HEK293 (cell line): ENCODE results near the gene RRP1.

Source experiments
- BCL11A ChIP-seq: fragments of 450-650 bp; formaldehyde crosslinking; IDR thresholded peaks from 2 replicates; pipeline ENCODE4 v1.5.1; 2016; ENCODE audit warnings: low read depth, missing biosample characterization, missing genetic modification characterization
- GLIS1 ChIP-seq: fragments of 450-650 bp; formaldehyde crosslinking; IDR thresholded peaks from 2 replicates; pipeline ENCODE4 v1.5.1; 2016; ENCODE audit warnings: missing biosample characterization, missing genetic modification characterization
- HOXC10 ChIP-seq: sonication (generic); formaldehyde crosslinking; IDR thresholded peaks from 2 replicates; pipeline ENCODE4 v1.8.1; 2023; ENCODE audit warnings: mild to moderate bottlenecking, missing genetic modification reagents
- KLF10 ChIP-seq: fragments of 450-650 bp; IDR thresholded peaks from 2 replicates; pipeline ENCODE4 v1.5.1; 2018; ENCODE audit warnings: missing biosample characterization, mild to moderate bottlenecking, missing genetic modification characterization
- KLF17 ChIP-seq: fragments of 450-650 bp; formaldehyde crosslinking; IDR thresholded peaks from 2 replicates; pipeline ENCODE4 v1.5.1; 2016; ENCODE audit warnings: missing biosample characterization, missing genetic modification characterization
- OVOL3 ChIP-seq: fragments of 450-650 bp; formaldehyde crosslinking; IDR thresholded peaks from 2 replicates; pipeline ENCODE4 v1.5.1; 2016; ENCODE audit warnings: missing biosample characterization, missing genetic modification characterization
- YY1 ChIP-seq: fragments of 450-650 bp; formaldehyde crosslinking; IDR thresholded peaks from 2 replicates; pipeline ENCODE4 v1.5.1; 2018; ENCODE audit warnings: missing biosample characterization, missing genetic modification characterization
- YY2 ChIP-seq: fragments of 450-650 bp; formaldehyde crosslinking; IDR thresholded peaks from 2 replicates; pipeline ENCODE4 v1.5.1; 2016; ENCODE audit warnings: missing biosample characterization, missing genetic modification characterization
- ZBTB48 ChIP-seq: fragments of 450-650 bp; formaldehyde crosslinking; IDR thresholded peaks from 2 replicates; pipeline ENCODE4 v1.5.1; 2016; ENCODE audit warnings: missing biosample characterization, missing genetic modification characterization
- ZBTB7A ChIP-seq: fragments of 450-650 bp; formaldehyde crosslinking; IDR thresholded peaks from 2 replicates; pipeline ENCODE4 v1.5.1; 2016; ENCODE audit warnings: low read depth, missing biosample characterization, missing genetic modification characterization
- ZEB2 ChIP-seq: fragments of 450-650 bp; formaldehyde crosslinking; IDR thresholded peaks from 2 replicates; pipeline ENCODE4 v1.5.1; 2016; ENCODE audit warnings: missing biosample characterization, missing genetic modification characterization
- ZFHX2 ChIP-seq: fragments of 450-650 bp; formaldehyde crosslinking; conservative IDR thresholded peaks from 2 replicates; pipeline ENCODE4 v1.5.1; 2016; ENCODE audit warnings: missing biosample characterization, missing genetic modification characterization
- ZNF10 ChIP-seq: fragments of 450-650 bp; formaldehyde crosslinking; IDR thresholded peaks from 2 replicates; pipeline ENCODE4 v1.5.1; 2017; ENCODE audit warnings: missing biosample characterization, missing genetic modification characterization
- ZNF157 ChIP-seq: fragments of 450-650 bp; formaldehyde crosslinking; IDR thresholded peaks from 2 replicates; pipeline ENCODE4 v1.5.1; 2016; ENCODE audit warnings: missing biosample characterization, missing genetic modification characterization
- ZNF274 ChIP-seq, 2 experiments: fragments of 200-500 bp in 1 of 2; fragments of 450-650 bp in 1 of 2; sonication (Bioruptor generic) in 1 of 2; formaldehyde crosslinking in 1 of 2; IDR thresholded peaks; 2 replicates each; pipeline versions ENCODE4 v1.5.1 to v1.6.1; 2014 to 2016; ENCODE audit warnings: borderline replicate concordance in 1 of 2, inconsistent platforms in 1 of 2, low read length in 1 of 2, missing biosample characterization in 1 of 2, missing genetic modification characterization in 1 of 2
- ZNF391 ChIP-seq: fragments of 450-650 bp; formaldehyde crosslinking; IDR thresholded peaks from 2 replicates; pipeline ENCODE4 v1.5.1; 2016; ENCODE audit warnings: low read depth, missing biosample characterization, missing genetic modification characterization, borderline replicate concordance
- ZNF433 ChIP-seq: fragments of 450-650 bp; formaldehyde crosslinking; IDR thresholded peaks from 2 replicates; pipeline ENCODE4 v1.5.1; 2016; ENCODE audit warnings: missing biosample characterization, missing genetic modification characterization, low read depth
- ZNF514 ChIP-seq: fragments of 450-650 bp; formaldehyde crosslinking; IDR thresholded peaks from 2 replicates; pipeline ENCODE4 v1.5.1; 2016; ENCODE audit warnings: missing biosample characterization, missing genetic modification characterization
- ZNF529 ChIP-seq: fragments of 450-650 bp; formaldehyde crosslinking; IDR thresholded peaks from 2 replicates; pipeline ENCODE4 v1.5.1; 2017; ENCODE audit warnings: missing genetic modification characterization, missing biosample characterization; ENCODE audit not compliant: insufficient replicate concordance
- ZNF548 ChIP-seq: fragments of 450-650 bp; formaldehyde crosslinking; IDR thresholded peaks from 2 replicates; pipeline ENCODE4 v1.5.1; 2016; ENCODE audit warnings: missing biosample characterization, missing genetic modification characterization
- ZNF560 ChIP-seq: fragments of 450-650 bp; formaldehyde crosslinking; IDR thresholded peaks from 2 replicates; pipeline ENCODE4 v1.5.1; 2017; ENCODE audit warnings: missing biosample characterization, missing genetic modification characterization, borderline replicate concordance
- ZNF585B ChIP-seq: fragments of 450-650 bp; formaldehyde crosslinking; IDR thresholded peaks from 2 replicates; pipeline ENCODE4 v1.5.1; 2016; ENCODE audit warnings: missing biosample characterization, missing genetic modification characterization
- ZNF645 ChIP-seq: fragments of 450-650 bp; formaldehyde crosslinking; IDR thresholded peaks from 2 replicates; pipeline ENCODE4; 2016; ENCODE audit warnings: missing biosample characterization, missing genetic modification characterization
- ZNF670 ChIP-seq: fragments of 450-650 bp; formaldehyde crosslinking; IDR thresholded peaks from 2 replicates; pipeline ENCODE4 v1.5.1; 2016; ENCODE audit warnings: missing biosample characterization, missing genetic modification characterization, low read depth
- ZNF747 ChIP-seq: fragments of 450-650 bp; formaldehyde crosslinking; IDR thresholded peaks from 2 replicates; pipeline ENCODE4 v1.5.1; 2016; ENCODE audit warnings: missing biosample characterization, missing genetic modification characterization
- TF ChIP-seq, protein P1 (sequence below): fragments of 450-650 bp; formaldehyde crosslinking; IDR thresholded peaks from 2 replicates; pipeline ENCODE4 v1.5.1; 2016; ENCODE audit warnings: missing biosample characterization, missing genetic modification characterization
- TF ChIP-seq, protein P2 (sequence below): fragments of 450-650 bp; formaldehyde crosslinking; IDR thresholded peaks from 2 replicates; pipeline ENCODE4 v1.5.1; 2017; ENCODE audit warnings: missing biosample characterization, missing genetic modification characterization
- TF ChIP-seq, protein P3 (sequence below): fragments of 450-650 bp; formaldehyde crosslinking; IDR thresholded peaks from 2 replicates; pipeline ENCODE4 v1.5.1; 2017; ENCODE audit warnings: missing biosample characterization, missing genetic modification characterization
- TF ChIP-seq, protein P4 (sequence below): fragments of 450-650 bp; formaldehyde crosslinking; optimal IDR thresholded peaks from 2 replicates; pipeline ENCODE3; 2016; ENCODE audit warnings: missing biosample characterization, mild to moderate bottlenecking, missing genetic modification characterization
- TF ChIP-seq, protein P5 (sequence below): fragments of 450-650 bp; formaldehyde crosslinking; IDR thresholded peaks from 2 replicates; pipeline ENCODE4 v1.5.1; 2016; ENCODE audit warnings: missing biosample characterization, missing genetic modification characterization

RRP1 gene

DNA sequence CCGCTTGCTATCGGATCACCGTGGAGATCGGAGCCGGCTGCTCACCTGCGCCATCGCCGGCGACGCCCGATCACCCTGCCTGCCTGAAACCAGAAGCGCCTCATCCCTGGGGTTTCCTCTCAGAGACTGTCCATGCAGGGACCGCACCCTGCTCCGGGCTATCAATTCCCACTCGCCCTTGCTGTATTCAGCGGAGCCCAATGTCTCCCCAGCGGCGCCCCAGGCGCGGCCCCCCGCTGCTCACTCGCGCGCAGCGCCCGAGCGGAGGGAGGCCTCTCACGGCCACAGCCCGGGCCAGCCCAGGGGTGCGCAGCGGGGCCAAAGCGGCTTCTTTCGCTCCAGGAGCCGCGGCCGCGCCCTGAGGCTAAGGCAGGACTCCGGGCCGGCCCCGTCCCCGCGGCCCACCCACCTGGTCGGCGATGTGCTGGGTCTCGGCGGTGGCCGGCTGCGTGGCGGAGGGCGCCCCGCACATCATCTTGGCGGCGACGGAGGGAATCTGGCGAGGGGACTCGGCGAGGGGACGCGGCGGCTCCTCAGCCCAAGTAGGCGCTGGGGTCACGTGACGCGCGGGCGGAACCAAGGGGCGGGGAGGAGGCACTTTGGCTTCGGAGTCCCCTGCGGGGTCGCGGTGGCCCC lies 13.5 kb upstream of the RRP1 start, which contains the start of gene CSTB (continued):
- TF ChIP-seq ZFHX2 (tag by site-specific recombination), result peak; percentile 70
- peak; percentile 97 for TF ChIP-seq ZNF10 (tag by site-specific recombination)
- no peak for TF ChIP-seq ZNF670
- peak; percentile 46 for TF ChIP-seq ZBTB48
- 0 out of 2 replicates have a peak, but pooled peaks have one; percentile 26 for TF ChIP-seq KLF17
- TF ChIP-seq ZNF585B (tag by site-specific recombination), result no peak
- no peak for TF ChIP-seq ZNF157 (tag by site-specific recombination)
- no peak; the same call in 1 of the 2 replicates for TF ChIP-seq ZBTB7A (tag by site-specific recombination)
- TF ChIP-seq, protein P1, sequence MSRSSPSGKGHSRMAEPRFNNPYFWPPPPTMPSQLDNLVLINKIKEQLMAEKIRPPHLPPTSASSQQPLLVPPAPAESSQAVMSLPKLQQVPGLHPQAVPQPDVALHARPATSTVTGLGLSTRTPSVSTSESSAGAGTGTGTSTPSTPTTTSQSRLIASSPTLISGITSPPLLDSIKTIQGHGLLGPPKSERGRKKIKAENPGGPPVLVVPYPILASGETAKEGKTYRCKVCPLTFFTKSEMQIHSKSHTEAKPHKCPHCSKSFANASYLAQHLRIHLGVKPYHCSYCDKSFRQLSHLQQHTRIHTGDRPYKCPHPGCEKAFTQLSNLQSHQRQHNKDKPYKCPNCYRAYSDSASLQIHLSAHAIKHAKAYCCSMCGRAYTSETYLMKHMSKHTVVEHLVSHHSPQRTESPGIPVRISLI, result no peak
- TF ChIP-seq ZNF274 (IDR thresholded peaks at IDR 0.05; ENCODE audit: low read length), result no peak
- TF ChIP-seq ZNF274 (tag by site-specific recombination; IDR thresholded peaks at IDR 0.05; ENCODE audit: borderline replicate concordance), result no peak
- TF ChIP-seq ZNF529 (tag by site-specific recombination), result no peak
- no peak for TF ChIP-seq ZNF645
- TF ChIP-seq HOXC10 (CRISPR knock-in tag), result no peak
- TF ChIP-seq ZNF433 (tag by site-specific recombination), result no peak
- 0 out of 2 replicates have a peak, but pooled peaks have one; percentile 37 for TF ChIP-seq YY1
- TF ChIP-seq ZNF747 (tag by site-specific recombination), result no peak
- no peak for TF ChIP-seq BCL11A (tag by site-specific recombination)
- no peak for TF ChIP-seq YY2 (tag by site-specific recombination)
- no peak for TF ChIP-seq ZNF391 (tag by site-specific recombination)
- peak; percentile 98 for TF ChIP-seq GLIS1 (tag by site-specific recombination)
- TF ChIP-seq, protein P2, sequence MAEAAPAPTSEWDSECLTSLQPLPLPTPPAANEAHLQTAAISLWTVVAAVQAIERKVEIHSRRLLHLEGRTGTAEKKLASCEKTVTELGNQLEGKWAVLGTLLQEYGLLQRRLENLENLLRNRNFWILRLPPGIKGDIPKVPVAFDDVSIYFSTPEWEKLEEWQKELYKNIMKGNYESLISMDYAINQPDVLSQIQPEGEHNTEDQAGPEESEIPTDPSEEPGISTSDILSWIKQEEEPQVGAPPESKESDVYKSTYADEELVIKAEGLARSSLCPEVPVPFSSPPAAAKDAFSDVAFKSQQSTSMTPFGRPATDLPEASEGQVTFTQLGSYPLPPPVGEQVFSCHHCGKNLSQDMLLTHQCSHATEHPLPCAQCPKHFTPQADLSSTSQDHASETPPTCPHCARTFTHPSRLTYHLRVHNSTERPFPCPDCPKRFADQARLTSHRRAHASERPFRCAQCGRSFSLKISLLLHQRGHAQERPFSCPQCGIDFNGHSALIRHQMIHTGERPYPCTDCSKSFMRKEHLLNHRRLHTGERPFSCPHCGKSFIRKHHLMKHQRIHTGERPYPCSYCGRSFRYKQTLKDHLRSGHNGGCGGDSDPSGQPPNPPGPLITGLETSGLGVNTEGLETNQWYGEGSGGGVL (tag by site-specific recombination), result peak; percentile 14; the same call in 1 of the 2 replicates
- TF ChIP-seq ZNF514 (tag by site-specific recombination), result no peak
- no peak for TF ChIP-seq ZNF560 (tag by site-specific recombination)
- TF ChIP-seq, protein P3, sequence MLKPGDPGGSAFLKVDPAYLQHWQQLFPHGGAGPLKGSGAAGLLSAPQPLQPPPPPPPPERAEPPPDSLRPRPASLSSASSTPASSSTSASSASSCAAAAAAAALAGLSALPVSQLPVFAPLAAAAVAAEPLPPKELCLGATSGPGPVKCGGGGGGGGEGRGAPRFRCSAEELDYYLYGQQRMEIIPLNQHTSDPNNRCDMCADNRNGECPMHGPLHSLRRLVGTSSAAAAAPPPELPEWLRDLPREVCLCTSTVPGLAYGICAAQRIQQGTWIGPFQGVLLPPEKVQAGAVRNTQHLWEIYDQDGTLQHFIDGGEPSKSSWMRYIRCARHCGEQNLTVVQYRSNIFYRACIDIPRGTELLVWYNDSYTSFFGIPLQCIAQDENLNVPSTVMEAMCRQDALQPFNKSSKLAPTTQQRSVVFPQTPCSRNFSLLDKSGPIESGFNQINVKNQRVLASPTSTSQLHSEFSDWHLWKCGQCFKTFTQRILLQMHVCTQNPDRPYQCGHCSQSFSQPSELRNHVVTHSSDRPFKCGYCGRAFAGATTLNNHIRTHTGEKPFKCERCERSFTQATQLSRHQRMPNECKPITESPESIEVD, result no peak
- peak; percentile 66 for TF ChIP-seq KLF10 (tag by site-specific recombination)
- TF ChIP-seq, protein P4, sequence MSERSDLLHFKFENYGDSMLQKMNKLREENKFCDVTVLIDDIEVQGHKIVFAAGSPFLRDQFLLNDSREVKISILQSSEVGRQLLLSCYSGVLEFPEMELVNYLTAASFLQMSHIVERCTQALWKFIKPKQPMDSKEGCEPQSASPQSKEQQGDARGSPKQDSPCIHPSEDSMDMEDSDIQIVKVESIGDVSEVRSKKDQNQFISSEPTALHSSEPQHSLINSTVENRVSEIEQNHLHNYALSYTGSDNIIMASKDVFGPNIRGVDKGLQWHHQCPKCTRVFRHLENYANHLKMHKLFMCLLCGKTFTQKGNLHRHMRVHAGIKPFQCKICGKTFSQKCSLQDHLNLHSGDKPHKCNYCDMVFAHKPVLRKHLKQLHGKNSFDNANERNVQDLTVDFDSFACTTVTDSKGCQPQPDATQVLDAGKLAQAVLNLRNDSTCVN (tag by site-specific recombination), result peak; percentile 95
- no peak for TF ChIP-seq OVOL3 (tag by site-specific recombination)
- TF ChIP-seq, protein P5, sequence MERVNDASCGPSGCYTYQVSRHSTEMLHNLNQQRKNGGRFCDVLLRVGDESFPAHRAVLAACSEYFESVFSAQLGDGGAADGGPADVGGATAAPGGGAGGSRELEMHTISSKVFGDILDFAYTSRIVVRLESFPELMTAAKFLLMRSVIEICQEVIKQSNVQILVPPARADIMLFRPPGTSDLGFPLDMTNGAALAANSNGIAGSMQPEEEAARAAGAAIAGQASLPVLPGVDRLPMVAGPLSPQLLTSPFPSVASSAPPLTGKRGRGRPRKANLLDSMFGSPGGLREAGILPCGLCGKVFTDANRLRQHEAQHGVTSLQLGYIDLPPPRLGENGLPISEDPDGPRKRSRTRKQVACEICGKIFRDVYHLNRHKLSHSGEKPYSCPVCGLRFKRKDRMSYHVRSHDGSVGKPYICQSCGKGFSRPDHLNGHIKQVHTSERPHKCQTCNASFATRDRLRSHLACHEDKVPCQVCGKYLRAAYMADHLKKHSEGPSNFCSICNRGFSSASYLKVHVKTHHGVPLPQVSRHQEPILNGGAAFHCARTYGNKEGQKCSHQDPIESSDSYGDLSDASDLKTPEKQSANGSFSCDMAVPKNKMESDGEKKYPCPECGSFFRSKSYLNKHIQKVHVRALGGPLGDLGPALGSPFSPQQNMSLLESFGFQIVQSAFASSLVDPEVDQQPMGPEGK, result peak; percentile 34; the same call in 1 of the 2 replicates
- no peak for TF ChIP-seq ZNF548 (tag by site-specific recombination)
- 0 out of 2 replicates have a peak, but pooled peaks have one; percentile 47 for TF ChIP-seq ZEB2 (tag by site-specific recombination)
